GM20000 (cell line): Measurements from ENCODE around the gene TAF10.

Experiments
- DNase-seq: peaks from one replicate; pipeline ENCODE4 v3.0.0; 2012; ENCODE audit warnings: low spot score
- CTCF ChIP-seq: IDR thresholded peaks from 2 replicates; pipeline ENCODE4 v1.5.1; 2012; ENCODE audit warnings: mild to moderate bottlenecking, control low read depth; ENCODE audit errors: extremely low read depth, missing control alignments

The TAF10 gene

GRCh38 chr11:6598555-6598954, 13.5 kb downstream of the TAF10 start:
- no peak for TF ChIP-seq CTCF
- no peak for DNase-seq

- TF ChIP-seq CTCF, result no peak
- no peak for DNase-seq
Observed at GRCh38 chr11:6596239-6596877, 15.7 kb downstream of the TAF10 start.

- TF ChIP-seq CTCF, result no peak
- DNase-seq, result no peak
Observed at GRCh38 chr11:6594142-6594768, 17.8 kb downstream of the TAF10 start.

GRCh38 chr11:6588018-6588417, 24.0 kb downstream of the TAF10 start:
- no peak for DNase-seq
- no peak for TF ChIP-seq CTCF

- no peak for TF ChIP-seq CTCF
- DNase-seq, result no peak
Observed at GRCh38 chr11:6587360-6587953, 24.6 kb downstream of the TAF10 start.

- DNase-seq, result no peak
Observed at GRCh38 chr11:6586434-6587359, 25.3 kb downstream of the TAF10 start.

More at GRCh38 chr11:6586434-6587359, 25.3 kb downstream of the TAF10 start:
- TF ChIP-seq CTCF, result no peak
